Stimulated activated CD4-positive, alpha-beta T cell treated with anti-CD3 and anti-CD28 coated beads, TNF-alpha, amount 100 ng/mL, for 24 hours (primary cell): ENCODE results near the gene RPUSD1.
"Not testable (repeated sequence)": the region's sequence is repeated elsewhere in the genome, so short reads cannot be mapped to it uniquely, and the experiment has no call there.

ENCODE experiments used
- DNase-seq, 3 experiments: peaks; one replicate each; pipeline ENCODE4 v3.0.0-alpha.2; 2020; ENCODE audit warnings: low read depth in 3 of 3

RPUSD1 gene

DNA sequence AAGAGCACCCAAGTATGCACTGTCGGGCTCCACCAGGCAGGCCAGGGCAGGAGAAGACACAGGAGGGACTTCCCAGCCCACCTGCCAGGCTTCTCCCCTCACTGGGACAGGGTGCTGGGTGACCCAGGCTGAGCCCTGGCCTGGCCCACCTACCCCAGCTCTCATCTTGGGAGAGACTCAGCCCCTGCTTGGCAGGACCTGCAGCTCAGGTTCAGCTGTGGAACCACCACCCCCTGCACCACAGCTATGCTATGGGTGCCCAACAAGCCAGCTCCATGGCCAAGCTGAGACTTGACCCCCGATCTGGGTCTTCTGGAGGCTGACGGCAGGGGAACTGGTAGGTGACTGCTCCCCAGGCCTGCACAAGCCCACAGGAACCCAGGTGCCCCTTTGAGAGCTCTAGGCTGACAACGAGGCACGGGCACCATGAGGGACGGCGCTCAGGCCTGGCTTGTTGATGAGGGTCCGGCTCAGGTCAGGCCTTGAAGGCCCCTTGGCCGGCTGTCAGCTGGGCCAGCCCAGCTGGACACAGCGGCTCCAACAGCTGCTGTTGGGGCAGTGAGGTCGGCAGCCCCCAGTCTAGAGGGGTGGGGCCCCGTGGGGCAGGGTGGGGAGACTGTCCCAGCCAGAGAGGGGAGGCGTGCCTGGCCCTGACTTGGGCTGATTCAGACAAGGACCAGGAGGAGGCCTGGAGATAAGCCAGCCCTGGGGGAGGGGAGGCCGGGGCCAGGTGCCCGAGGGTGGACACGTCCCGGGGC lies 4.6 kb downstream of the RPUSD1 start:
- DNase-seq = no peak

DNA sequence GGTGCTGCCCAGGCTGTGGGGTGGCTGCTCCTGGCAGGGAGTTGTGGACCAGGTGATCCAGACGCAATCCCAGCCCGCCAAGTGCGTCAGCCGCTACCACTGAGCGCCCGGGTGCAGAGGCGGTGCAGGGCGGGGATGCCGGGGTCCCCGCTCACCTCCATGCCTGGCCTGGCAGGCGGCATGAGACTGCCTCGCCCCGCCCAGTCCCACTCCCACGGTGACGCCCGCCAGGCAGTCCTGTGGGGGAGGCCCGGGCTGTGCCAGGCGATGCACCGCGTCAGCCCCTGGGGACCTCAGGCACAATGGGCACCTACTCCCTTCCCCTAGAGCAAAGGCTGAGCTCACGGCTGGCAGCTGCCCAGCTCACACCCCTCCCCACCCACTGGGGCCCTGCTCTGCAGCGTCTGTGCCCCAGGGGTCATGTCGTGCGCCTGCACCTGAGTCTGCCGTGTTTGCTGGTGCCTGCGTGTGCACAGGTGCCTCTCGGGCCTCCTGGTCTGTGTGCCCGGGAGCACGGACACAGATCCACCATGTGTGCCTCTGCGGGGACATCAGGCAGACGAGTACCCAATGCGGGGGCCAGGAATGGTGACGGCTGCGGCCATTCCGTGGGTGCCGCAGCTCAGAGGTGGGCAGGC lies 5.3 kb downstream of the RPUSD1 start:
- no peak for DNase-seq

DNA sequence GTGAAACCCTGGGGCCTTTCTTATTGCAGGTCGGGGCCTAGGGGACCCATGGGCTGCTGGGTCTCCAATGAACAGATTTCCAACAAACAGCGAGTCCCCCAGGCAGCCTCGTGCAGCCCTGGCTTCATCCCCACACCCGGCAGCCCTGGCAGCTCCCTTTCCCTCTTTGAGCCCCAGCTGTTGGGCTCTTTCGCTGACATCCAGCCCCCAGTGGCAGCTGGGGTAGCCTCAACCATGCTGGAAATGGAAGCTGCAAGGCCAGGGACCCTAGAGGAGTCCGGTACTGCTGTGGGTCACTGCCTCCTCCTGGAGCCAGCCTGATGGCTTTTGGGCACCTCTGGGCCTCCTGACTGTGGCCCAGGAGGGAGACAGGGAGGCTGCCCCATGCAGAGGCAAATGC lies 5.9 kb downstream of the RPUSD1 start:
- DNase-seq = no peak

DNA sequence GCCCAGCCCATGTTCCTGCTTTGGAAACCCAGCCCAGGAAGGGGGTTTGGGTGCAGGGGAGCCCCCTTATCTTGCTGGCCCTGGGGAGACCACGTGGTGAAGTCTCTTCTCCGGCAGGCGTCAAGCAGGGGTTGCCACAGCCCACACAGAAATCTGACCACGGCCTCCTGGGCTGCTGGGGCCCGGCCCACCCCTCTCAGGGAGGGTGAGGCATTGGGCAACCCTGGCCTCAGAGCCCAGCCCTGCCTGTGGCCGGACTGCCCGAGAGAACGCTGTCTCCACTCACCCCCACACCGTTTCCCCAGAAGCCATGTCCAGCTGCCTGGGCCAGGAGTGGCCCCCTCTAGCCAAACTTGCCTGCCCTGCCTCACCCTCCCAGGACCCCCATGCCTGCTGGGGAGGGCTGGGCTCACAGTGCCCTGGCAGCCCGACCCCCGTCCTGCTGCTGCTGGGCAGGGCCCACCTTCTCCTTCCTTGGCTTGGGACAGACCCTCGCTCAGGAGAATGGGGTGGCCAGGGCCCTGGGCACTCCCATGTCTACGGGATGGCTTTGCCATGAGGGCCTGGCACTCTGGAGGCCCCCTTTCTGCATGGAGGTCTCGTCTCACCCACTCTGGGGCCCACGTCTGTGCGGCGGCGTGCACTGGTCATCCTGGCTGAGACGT lies 6.7 kb downstream of the RPUSD1 start:
- DNase-seq = no peak

DNA sequence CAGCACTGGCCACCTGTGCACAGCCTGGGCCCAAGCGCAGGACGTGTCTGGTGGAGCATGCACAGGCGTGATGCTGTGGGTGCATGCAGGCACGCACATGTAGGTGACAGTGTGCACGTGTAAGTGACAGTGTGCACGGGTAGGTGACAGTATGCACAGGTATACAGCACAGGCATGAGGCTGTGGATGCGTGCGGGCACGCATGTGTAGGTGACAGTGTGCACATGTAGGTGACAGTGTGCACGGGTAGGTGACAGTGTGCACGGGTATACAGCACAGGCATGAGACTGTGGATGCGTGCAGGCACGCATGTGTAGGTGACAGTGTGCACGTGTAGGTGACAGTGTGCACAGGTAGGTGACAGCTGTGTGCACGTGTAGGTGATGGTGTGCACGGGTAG lies 7.9 kb downstream of the RPUSD1 start:
- no peak for DNase-seq

DNA sequence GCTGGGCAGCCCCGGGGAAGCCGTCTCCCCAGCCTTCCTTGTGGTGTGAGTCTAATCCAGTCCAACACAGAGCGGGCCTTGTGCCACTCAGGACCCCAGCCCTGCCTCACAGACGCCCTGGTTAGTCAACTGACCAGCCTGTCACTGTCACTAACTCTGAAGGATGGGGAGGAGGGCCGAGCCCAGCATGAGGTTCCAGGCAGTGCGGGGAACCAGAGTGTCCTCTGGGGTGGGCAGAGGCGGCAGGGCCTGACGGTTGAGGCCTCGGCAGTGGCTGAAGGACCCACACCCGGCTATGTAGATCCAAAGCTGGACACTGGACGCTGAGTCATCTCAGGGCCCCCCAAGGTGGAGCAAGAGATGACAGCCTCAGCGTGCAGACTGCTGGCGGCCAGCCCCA lies 8.6 kb downstream of the RPUSD1 start:
- no peak for DNase-seq

DNA sequence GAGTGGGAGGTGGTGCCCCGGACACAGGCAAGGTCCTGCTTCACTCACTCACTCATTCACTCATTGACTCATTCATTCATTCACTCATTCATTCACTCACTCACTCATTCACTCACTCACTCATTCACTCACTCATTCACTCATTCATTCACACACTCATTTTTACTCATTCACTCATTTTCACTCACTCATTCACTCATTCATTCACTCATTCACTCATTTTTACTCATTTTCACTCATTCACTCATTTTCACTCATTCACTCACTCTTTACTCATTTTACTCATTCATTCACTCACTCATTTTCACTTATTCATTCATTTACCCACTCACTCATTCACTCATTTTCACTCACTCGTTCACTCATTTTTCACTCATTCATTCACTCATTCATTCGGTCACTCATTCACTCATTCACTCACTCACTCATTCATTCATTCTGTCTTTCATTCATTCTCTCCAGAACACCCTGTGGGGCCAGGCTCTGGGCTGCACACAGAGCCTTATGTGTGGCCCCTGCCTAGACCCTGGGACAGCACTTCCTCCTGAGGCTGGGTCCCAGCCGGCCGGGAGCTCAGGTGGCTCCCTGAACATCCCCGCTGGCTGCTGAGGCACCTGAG lies 9.2 kb downstream of the RPUSD1 start:
- no peak for DNase-seq

DNA sequence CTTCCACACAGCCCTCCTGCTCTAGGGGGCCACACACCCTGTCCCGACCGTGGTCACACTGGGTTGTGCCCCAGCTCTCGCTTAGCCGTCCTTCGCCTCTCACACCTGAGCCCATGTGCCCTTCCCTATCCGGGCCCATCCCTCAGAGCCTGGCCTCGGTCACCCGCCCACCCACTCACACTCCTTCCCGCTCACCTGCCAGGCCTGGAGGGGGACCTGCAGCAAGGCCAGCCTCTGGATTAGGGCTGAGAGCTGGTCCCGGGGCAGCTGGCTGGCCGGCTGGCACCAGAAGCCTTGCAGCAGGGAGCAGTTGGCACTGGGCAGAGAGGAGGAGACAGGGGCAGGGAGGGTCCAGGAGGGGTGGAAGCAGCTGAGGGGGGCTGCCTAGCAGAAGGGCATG lies 9.7 kb downstream of the RPUSD1 start:
- DNase-seq = no peak

DNA sequence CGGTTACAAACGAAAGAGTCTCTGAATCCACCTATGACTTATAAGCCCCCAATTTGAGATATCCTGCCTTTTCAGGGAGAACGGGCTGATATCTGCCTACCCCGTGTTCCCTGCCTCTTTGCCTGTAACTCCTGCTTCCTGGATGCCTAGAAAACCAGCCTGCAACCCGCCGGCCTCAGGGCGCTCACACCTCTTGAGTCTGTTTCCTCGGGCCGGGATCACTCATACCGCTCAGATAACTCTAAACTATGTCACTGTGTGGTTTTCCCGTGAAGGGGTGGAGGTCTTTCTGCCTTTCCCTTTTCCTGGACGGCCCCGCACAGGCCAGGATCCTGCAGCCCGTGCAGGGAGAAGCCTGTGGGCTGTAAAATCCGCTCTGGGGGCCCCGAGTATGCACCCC lies 10.4 kb downstream of the RPUSD1 start:
- no peak for DNase-seq

DNA sequence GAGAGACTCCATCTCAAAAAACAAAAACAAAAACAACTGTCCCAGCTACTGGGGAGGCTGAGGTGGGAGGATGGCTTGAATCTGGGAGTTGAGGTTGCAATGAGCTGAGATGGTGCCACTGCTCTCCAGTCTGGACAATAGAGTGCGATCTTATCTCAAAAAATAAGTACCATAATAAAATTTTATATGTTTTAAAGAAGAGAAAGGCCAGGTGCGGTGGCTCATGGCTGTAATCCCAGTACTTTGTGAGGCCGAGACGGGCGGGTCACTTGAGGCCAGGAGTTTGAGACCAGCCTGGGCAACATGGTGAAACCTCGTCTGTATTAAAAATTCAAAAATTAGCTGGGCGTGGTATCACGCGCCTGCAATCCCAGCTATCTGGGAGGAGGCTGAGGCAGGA lies 11.4 kb downstream of the RPUSD1 start:
- no peak for DNase-seq

DNA sequence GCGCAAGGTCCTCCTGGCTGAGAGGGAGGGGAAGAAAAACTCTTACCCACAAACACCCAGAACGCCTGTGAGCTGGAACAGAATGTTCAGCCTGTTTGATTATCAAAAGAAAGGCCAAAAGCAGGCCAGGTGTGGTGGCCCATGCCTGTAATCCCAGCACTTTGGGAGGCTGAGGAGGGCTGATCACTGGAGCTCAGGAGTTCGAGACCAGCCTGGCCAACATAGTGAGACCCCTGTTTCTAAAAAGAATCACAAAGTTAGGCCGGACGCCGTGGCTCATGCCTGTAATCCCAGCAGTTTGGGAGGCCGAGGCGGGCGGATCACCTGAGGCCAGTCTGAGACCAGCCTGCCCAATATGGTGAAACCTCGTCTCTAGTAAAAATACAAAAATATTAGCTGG lies 11.9 kb downstream of the RPUSD1 start:
- DNase-seq = not testable (repeated sequence)

DNA sequence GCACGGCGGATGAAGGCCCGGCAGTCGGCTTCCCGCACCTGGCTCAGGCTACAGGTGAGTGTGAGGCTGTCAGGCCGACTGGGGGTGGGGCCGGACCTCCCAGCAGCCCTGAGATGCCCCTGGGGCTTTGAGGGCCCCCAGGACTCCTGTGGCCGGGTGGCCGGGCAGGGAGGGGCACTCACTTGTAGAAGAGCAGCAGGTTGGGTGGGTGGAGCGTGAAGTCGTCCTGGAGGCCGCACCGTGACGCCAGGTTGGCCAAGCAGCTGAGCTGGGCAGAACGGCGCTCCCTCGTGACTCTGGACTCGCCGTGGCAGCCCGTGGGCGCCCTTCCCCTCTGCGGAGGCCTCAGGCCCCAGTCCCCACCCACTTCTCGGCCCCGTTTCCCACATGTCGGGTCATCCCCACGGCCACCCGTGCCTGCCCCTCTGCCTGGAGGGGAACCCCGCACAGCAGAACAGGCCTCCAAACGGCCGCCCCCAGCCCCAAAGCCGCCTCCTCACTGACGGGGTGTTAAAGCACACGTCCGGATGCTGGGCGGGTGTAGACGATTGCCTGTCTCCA lies 12.9 kb downstream of the RPUSD1 start:
- DNase-seq = no peak

DNA sequence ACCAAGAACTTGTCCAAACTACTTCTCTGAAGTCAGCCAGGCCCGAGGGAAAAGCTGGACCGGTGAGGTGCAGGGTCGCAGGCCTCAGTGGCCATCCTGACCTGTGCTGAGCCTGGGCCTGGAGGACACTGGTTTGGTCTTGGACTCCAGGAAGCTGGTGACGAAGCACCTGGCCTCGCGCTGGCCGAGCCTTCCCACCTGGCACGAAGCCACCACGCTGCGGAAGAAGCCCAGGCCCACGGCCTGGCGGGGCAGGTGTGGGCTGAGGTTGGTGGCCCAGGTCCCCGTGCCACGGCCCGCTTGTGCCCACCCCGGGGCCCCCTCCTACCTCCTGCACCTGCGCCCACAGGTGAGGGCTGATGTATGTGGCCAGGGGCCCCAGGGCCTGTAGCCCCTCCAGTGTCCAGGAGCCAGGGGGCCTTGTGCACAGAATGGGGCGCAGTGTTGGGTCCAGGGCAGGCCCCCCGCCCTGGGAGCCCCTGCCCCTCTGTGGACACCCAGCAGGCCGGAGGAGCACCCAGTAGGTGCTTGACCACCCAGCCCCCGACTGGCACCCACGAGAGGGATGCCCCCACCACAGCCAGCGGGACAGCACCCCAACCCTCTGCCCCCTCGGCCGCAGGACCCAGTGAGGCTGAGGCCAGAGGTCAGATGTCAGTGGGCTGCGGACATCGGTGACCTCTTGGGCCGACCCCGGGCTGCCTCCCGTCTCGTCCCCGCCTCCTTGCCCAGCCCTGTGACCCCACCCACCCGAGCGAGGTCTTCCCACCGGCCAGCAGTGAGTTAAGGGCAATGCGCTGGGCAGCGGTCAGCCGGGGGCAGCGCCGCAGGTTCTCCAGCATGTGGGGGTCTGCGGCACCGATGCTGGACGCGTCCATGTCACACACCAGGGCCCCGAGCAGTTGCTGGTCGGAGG lies 13.8 kb downstream of the RPUSD1 start:
- no peak for DNase-seq

DNA sequence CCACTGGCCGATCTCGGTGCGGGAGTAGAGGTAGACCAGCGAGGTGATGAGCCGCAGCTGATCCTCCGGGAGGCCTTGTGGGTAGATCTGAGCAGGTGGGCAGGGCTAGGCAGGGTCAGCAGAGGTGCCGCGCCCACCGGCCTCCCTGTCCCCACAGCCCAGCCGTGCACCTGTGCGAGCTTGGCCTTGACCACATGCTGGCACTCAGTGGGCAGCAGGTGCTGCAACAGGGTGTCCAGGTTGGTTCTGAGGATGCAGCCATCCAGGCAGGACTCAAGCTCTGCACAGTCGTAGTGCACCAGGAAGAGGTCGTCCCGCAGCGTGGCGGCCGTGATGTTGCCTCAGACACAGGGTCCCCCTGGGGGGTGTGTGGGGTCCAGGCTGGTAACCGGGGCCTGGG lies 15.2 kb downstream of the RPUSD1 start:
- no peak for DNase-seq

DNA sequence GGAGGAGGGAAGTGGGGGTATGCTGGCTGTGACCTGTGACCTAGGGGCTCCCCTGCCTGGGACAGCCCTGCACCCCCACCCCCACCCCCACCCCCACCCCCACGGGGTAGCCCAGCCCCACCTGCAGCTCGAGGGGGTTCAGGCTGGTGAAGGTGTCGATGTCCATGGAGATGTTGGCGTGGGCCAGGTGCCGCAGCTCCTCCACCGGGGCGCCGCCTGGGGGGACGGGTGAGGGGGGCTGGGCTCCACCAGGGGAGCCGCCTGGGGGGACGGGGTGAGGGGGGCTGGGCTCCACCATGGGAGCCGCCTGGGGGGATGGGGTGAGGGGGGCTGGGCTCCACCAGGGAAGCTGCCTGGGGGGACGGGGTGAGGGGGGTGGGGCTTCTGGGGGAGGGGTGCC lies 17.8 kb downstream of the RPUSD1 start:
- no peak for DNase-seq

DNA sequence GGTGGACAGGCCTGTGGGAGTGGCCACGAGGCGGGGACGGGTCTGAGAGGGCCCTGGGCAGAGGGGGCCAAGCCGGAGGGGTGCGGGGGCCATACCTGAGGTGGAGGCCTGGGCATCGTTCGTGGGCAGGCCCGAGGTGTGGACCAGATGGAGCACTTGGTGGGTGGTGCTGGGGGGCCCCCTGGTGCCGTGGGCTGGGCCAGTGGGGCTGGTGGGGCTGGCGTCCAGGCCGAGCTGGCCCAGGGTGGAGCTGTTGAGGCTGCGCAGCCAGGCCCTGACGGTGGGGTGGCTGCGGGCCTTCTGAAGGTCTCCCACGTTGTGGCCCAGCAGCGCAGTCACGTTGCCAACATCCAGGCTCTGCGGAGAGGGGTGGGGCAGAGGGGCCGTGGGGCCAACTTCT lies 18.2 kb downstream of the RPUSD1 start:
- no peak for DNase-seq

DNA sequence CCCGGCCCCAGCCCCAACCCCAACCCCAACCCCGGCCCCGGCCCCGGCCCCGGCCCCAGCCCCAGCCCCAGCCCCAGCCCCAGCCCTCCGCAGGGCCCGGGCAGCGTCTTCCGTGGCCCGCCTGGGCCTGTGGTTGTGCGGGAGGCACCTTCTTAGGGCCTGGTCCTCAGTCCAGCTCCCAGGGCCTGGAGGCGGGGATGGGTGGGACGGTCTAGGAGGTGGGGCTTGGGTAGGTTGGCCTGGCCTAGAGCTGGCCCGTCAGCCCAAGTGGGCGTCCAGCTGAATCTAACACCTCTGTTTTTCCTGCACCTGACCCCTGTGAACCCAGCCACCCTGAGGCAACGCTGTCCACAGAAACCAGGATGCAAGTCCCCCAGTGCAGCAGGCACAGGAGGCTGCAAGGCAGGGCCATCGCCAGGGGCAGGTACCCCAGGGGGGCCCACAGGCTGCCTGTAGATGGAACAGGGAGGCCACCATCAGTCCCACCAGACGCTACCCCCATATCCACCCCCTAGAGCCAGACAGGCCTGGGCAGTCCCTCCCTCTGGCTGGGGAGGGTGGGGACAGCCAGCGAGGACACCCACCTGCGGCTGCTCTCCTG lies 18.9 kb downstream of the RPUSD1 start:
- DNase-seq = no peak

DNA sequence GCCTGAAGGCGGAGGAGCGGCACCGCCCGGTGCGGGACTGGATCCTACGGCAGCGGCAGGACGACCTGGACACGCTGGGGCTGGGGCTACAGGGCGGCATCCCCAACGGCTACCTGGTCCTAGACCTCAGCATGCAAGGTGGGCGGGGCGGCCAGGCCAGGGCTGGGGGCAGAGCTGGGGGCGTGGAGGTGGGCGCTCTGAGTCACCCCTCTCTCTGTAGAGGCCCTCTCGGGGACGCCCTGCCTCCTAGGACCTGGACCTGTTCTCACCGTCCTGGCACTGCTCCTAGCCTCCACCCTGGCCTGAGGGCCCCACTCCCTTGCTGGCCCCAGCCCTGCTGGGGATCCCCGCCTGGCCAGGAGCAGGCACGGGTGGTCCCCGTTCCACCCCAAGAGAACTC lies 19.8 kb downstream of the RPUSD1 start:
- DNase-seq = no peak

DNA sequence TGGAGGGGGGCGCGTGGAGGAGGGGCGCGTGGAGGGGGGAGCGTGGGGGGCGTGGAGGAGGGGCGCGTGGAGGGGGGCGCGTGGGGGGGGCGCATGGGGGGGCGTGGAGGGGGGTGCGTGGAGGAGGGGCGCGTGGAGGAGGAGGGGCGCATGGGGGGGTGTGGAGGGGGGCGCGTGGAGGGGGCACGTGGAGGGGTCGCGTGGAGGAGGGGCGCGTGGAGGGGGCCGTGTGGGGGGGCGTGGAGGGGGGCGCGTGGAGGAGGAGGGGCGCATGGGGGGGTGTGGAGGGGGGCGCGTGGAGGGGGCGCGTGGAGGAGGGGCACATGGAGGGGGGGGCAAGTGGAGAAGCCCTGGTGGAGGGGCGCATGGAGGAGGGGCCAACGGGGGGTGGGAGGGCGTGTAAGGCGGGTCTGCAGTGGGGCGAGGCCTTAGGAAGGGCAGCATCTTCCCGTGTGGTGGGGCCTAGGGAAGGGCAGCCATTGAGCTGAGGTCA lies 20.4 kb downstream of the RPUSD1 start:
- no peak for DNase-seq

DNA sequence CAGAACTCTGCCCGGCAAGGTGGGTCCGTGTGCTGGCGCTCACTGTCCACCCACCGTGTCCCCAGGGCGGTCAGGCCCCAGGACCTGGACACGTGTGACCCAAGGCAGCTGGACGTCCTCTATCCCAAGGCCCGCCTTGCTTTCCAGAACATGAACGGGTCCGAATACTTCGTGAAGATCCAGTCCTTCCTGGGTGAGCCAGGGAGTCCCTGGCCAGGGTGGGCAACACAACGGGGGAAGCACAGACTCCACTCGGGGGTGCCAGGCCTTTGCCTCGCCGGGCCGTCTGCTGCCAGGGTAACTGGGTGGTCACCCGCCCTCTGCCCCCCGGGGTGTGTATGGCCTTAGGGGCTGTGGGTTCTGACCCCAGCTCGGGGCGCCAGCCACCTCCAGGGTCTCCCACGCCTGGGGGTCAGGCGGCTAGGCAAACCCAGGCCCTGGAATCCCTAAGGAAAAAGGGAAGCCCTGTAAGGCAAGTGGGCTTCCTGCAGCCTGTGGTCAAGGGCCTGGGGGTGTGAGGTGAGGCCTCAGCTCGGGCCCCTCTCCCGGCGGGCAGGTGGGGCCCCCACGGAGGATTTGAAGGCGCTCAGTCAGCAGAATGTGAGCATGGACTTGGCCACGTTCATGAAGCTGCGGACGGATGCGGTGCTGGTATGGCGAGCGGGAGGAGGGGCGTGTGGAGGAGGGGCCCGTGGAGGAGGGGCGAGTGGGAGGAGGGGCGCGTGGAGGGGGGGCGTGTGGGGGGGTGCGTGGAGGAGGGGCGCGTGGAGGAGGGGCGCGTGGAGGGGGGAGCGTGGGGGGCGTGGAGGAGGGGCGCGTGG lies 21.2 kb downstream of the RPUSD1 start:
- no peak for DNase-seq
